Activated CD8-positive, alpha-beta memory T cell treated with anti-CD3 and anti-CD28 coated beads for 4 hours (primary cell): ENCODE results near the gene PIN1.

Experiments used
- DNase-seq, 2 donors: peaks; one replicate each; pipeline ENCODE4 v3.0.0-alpha.2; 2020; ENCODE audit warnings: low read depth in 2 of 2

Gene PIN1

DNA sequence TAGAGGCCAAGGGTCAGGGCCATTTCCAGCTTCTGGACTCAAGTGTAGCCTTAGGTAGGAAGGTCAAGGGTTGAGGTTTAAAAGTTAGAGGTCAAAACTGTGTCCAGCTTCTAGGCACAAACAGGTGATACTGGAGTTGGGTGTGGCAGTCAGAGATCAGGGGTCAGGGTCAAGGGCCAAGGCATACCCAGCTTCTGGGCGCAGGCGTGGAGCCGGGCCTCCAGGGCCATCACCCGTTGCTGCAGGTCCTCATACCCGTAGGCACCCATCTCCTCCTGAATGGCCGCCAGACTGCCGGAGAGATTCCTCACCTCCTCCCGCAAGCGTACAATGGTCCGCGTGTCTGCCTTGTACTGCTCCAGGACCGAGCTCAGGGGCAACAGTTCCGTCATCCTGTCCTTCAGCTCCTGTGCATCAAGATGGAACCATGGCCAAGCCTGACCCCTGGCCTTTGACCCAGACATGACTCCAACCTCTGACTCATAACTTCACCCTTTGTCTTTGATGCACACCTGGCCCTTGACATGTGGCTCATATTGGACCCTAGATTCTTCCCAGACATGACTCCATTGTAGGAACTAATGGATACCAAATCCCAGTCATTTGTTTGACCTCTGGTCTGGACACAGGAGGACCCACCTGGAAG is 22.1 kb downstream of the PIN1 start:
- DNase-seq, result no peak

GRCh38 chr19:9857920-9858746 is 23.0 kb downstream of the PIN1 start:
- DNase-seq, result no peak

GRCh38 chr19:9858766-9859165 is 23.6 kb downstream of the PIN1 start:
- no peak for DNase-seq

DNA sequence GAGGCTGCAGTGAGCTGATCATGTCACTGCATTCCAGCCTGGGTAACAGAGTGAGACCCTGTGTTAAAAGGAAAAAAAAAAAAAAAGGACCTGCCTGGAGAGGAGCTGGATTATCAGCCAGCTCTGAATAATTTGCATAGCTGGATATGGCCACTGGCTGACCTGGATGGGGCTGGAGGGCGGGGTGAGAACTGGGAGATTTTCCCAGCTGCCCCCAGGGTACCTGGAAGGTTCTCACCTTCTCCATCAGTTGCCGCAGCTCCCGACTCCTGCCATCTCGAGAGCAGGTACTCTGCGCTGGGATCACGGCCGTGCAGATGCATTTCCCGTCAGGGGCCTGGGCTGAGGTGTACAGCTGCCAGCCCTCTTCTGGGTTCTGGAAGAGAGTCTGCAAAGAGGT is 25.3 kb downstream of the PIN1 start:
- no peak for DNase-seq

GRCh38 chr19:9861503-9861902 is 26.4 kb downstream of the PIN1 start:
- no peak for DNase-seq

DNA sequence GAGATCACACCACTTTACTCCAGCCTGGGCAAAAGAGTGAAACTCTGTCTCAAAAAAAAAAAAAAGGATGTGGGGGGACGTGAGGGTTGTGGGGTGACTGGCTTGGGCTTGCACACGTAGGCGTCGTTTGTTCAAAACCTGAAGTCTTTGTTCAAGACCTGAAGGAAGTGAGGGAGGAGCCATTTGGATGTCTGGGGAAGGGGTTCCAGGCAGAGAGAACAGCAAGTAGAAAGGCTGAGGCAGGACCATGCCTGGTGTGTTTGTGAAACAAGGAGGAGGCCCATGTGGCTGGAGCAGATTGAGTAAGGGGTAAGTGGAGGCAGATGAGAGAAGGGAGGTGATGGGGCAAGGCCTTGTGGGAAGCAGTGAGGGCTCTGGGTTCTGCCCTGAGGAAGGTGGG is 27.8 kb downstream of the PIN1 start:
- no peak for DNase-seq

GRCh38 chr19:9863759-9864158 is 28.6 kb downstream of the PIN1 start:
- no peak for DNase-seq

DNA sequence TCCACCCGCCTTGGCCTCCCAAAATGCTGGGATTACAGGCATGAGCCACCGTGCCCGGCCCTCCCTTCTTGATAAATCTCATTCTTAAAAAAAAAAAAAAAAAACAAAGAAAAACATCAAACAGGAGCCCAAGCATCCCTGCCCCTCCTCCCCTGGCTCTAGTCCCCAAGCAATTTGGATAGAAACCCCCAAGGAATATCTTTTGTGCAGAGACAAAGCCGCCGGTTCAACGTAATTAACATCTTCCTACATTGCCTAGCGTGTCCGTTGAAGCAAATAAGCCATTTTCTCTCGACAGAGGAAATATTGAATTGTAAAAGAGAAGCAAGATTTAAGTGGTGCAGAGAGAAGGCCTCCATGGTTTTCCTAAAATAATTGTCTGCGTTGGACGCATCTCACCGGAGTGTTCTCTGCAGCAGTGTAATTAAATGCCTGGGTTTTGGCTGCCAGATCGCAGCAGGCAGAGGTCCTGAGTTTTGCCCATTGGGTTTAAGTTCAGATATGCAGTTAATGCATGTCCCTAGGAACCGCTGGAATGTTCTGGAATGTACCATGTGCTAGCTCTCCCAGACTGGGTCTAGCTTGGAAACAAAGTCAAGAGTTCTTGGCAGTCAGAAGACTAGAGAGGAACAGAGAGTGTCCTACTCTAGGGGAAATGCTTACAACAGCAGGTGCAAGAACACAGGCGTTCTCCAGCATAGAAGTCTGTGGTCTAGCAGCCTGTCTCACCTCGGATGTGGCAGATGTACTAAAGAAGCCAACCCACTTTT is 30.8 kb downstream of the PIN1 start:
- no peak for DNase-seq

DNA sequence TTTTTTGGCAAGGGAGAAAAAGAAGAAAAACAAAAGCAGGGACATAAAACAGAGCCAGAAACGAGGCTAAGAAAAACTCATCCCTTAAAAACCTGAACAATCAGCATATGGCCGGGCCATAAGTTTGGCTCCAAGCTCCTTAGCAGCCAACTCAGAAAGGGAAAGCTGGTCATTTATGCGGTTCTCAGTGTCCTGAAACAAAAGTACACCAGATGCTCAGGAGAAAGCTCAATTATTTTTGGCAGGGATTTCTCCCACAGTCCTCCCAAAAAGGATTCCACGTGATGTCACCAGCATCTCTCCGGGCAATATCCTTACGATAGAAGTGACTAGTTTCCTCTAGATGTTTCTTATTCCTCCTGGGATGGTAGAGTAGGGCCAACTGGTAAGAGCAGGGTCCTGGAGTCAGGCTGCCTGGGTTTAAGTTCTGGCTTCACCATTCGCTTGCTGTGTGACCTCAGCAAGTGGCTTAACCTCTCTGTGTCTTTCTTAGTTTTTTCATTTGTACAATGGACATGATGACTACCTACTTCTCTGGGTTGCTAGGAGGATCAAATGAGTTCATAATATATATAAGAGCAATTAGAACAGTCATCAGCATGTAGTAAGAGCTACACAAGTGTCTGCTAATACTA is 34.0 kb downstream of the PIN1 start:
- DNase-seq, result no peak

DNA sequence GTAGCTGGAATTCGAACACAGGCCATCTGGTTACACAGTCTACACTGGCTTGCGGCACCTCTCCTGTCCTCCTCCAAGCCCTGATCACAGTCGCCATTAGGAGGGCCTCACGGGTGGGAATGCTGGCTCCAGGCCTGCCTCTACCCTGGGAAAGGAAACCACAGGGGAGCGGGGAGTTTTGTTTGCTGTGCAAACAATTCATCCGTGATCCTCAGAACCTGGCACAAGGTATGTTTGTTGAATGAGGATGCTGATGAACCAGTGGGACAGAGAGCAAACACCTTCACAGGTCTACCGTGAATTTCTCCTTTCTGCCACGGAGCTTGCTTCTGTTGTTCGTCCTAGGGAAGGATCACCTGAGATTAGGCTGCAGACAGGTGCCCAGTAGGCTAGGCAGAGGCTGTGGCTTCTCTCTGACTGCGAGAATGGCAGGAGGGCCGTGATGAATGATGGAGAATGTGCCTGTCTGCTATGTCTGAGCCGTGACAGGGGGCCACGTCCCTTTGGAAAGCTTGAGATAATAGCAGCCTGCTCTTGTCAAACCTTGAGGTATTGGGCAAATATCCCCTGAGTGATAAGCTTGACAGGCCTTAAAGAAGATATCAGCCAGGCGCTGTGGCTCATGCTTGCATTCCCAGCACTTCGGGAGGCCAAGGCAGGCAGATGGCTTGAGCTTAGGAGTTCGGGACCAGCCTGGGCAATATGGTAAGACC is 36.7 kb downstream of the PIN1 start:
- no peak for DNase-seq

DNA sequence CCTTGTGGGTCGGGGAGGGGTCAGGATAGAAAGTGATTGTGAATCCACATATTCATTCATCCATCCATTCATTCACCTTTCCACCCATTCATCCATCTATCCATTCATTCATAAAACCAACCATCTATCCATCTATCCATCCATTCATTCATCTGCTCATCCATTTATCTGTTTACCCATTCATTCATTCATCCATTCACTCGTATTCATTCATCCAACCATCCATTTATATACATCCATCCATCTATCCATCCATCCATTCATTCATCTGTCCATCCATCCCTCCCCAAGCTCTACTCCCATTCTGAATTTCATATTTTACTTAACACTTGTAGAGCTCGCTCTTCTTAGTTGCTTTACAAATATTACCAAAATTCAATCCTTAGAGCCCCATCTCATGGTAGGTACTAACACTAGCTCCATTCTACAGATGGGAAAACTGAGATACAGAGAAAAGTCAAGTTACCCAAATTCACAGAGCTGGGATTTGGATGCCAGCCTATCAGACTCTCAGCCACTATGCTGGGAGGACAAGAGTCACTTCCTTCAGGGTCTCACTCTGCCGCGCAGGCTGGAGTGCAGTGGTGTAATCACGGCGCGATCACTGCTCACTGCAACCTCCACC is 37.6 kb downstream of the PIN1 start:
- DNase-seq, result no peak

- DNase-seq, result no peak
Observed at GRCh38 chr19:9875031-9875627, 40.0 kb downstream of the PIN1 start.

GRCh38 chr19:9875796-9876195 is 40.7 kb downstream of the PIN1 start:
- DNase-seq, result no peak

GRCh38 chr19:9877780-9878510 is 42.8 kb downstream of the PIN1 start:
- no peak for DNase-seq

DNA sequence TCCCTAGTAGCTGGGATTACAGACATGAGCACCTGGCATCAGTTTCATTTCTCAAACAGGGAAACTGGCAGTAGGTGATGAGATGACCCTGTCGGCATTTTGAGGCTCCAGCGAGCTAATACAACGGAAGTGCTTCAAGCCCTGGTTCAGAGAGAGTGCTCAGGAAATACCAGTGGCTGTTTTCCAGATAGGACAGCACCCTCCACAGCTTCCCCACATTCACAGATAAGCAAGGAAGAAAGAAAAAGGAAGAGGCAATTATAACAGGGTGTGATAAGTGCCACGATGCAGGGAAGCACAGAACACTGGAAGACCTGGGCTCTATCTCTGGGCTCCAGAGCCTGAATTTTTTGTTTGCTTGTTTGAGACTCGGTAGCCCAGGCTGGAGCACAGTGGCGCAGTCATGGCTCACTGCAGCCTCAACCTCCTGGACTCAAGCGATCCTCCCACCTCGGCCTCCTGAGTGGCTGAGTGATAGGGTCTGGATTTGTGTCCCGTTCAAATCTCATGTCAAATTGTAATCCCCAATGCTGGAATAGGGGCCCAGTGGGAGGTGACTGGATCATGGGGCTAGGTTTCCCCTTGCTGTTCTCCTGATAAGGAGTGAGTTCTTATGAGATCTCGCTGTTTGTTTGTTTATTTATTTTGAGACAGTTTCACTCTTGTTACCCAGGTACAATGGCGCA is 43.5 kb downstream of the PIN1 start:
- no peak for DNase-seq

DNA sequence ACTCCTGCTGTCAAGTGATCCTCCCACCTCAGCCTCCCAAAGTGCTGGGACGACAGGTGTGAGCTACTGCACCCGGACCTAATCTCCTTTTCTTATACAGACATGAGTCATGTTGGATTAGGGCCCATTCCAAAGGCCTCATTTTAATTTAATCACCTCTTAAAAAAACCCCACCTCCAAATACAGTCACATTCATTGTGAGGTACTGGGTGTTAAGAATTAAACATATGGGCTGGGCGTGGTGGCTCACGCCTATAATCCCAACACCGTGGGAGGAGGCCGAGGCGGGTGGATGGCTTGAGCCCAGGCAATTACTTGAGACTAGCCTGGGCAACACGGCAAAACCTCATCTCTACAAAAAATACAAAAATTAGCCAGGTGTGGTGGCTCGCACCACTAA is 46.6 kb downstream of the PIN1 start:
- DNase-seq, result no peak

DNA sequence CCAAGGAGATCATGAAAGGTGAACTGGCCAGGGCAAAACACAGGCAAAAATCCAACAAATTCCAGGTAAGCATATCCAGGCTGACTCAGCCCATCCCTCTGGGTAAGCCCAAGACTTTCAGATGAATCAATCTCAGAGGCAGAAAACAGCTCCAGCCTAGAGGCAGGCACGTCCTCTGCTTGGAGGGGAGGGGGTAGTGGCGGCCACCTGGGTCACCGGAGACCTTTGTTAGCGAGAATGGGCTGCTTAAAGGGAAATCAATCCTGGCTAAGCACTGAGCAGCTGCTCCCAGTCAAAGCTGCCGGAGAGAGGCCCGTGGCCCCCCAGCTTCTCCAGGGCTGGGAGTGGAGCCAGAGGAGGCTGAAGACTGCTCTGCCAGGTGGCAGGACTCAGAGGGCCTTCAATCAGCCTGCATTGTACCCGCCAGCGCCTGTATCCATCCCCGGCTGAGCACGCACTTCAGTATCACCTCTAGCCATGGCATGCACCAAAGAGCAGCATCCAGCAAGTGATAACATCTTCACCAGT is 48.2 kb downstream of the PIN1 start:
- DNase-seq, result no peak

DNA sequence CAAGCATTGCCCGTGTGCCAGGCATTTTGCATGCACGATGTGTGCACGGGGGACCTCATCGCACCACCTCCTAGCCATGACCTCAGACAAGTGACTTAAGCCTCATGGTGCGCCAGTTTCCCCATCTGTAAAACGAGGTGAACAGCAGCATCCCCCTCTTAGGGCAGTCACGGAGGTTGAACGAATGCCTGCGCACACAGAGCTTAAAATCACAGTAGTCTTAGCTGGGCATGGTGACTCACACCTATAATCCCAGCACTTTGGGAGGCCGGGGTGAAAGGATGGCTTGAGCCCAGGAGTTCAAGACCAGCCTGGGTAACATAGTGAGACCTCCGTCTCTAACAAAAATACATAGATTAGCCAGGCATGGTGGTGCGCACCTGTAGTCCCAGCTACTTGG is 48.6 kb downstream of the PIN1 start:
- no peak for DNase-seq

GRCh38 chr19:9885077-9885552 is 50.0 kb downstream of the PIN1 start:
- no peak for DNase-seq
